GM12801 (cell line): ENCODE measurements around the gene CHRNG.

Source experiments
- TF ChIP-seq, protein P1 (sequence below): IDR thresholded peaks from one replicate; pipeline ENCODE4 v1.5.1; 2011; ENCODE audit warnings: control low read depth; ENCODE audit not compliant: insufficient read length; ENCODE audit errors: extremely low read depth

The CHRNG gene

GRCh38 chr2:232556426-232556825 is 16.9 kb downstream of the CHRNG start:
- TF ChIP-seq, protein P1, sequence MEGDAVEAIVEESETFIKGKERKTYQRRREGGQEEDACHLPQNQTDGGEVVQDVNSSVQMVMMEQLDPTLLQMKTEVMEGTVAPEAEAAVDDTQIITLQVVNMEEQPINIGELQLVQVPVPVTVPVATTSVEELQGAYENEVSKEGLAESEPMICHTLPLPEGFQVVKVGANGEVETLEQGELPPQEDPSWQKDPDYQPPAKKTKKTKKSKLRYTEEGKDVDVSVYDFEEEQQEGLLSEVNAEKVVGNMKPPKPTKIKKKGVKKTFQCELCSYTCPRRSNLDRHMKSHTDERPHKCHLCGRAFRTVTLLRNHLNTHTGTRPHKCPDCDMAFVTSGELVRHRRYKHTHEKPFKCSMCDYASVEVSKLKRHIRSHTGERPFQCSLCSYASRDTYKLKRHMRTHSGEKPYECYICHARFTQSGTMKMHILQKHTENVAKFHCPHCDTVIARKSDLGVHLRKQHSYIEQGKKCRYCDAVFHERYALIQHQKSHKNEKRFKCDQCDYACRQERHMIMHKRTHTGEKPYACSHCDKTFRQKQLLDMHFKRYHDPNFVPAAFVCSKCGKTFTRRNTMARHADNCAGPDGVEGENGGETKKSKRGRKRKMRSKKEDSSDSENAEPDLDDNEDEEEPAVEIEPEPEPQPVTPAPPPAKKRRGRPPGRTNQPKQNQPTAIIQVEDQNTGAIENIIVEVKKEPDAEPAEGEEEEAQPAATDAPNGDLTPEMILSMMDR: no peak

- TF ChIP-seq, protein P1: no peak
These were observed 23.1 kb downstream of the CHRNG start for GRCh38 chr2:232562515-232563151.

GRCh38 chr2:232563580-232563979 is 24.1 kb downstream of the CHRNG start:
- TF ChIP-seq, protein P1: no peak

GRCh38 chr2:232567721-232568120 is 28.2 kb downstream of the CHRNG start:
- TF ChIP-seq, protein P1: no peak

DNA sequence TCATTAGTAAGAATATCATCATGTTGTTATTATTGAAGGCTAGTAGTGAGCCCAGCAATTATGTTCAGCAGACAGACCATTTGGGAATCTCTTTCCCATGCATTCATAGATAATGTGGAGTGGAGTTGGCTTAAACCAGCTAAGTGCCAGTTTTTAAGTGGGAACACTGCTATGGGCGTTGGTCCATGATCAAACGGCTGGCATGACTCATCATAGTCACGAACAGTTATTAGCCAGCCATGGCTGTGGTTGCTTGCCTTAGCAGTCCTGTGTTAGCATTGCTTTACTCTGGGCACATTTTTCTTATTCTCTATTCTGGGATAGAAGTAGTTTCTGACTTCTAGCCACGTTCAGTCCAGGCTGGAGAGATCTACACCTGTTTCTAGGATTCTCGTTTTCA is 28.7 kb downstream of the CHRNG start:
- TF ChIP-seq, protein P1: no peak

- TF ChIP-seq, protein P1: no peak
These were observed 30.0 kb downstream of the CHRNG start for GRCh38 chr2:232569541-232569940.

DNA sequence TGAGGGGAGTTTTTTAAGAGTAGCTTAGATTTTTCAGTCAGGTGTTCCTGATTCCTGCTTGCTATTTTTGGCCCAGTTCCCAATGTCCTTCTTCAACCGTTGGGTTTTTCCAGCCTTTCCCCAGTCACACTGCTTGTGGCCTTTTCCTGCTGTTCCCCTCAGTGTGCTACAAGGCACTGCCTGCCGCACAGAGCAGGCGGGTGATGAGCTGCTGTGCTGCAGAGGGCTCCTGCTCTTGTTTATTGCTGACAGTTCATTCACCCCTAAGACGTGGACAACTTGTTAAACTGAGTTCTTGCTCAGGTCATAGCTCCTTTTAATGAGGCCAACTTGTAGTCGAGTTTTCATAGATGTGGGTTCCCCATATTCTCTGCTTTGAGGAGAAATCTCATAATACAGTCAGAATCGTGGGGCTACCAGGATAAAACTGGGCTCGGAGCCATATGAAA is 31.6 kb downstream of the CHRNG start:
- TF ChIP-seq, protein P1: no peak
